Ishikawa (cell line): ENCODE measurements around the gene DIP2A.

Experiments
- CEBPB ChIP-seq: IDR thresholded peaks from 2 replicates; pipeline ENCODE4 v1.6.1; 2012
- EGR1 ChIP-seq: IDR thresholded peaks from 2 replicates; pipeline ENCODE4 v1.6.1; 2012
- RAD21 ChIP-seq: IDR thresholded peaks from 2 replicates; pipeline ENCODE4 v1.6.1; 2012; ENCODE audit warnings: low read depth
- TAF1 ChIP-seq: IDR thresholded peaks from 2 replicates; pipeline ENCODE4 v1.6.1; 2012; ENCODE audit warnings: low read depth, mild to moderate bottlenecking
- TCF12 ChIP-seq: IDR thresholded peaks from 2 replicates; pipeline ENCODE4 v1.6.1; 2012; ENCODE audit warnings: low read depth
- YY1 ChIP-seq: IDR thresholded peaks from 2 replicates; pipeline ENCODE4 v1.6.1; 2012; ENCODE audit warnings: low read depth
- ZBTB7A ChIP-seq: IDR thresholded peaks from 2 replicates; pipeline ENCODE4 v1.6.1; 2012; ENCODE audit warnings: low read depth
- TF ChIP-seq, protein P1 (sequence below): IDR thresholded peaks from 2 replicates; pipeline ENCODE4 v1.6.1; 2012; ENCODE audit warnings: low read depth, mild to moderate bottlenecking

DNA sequence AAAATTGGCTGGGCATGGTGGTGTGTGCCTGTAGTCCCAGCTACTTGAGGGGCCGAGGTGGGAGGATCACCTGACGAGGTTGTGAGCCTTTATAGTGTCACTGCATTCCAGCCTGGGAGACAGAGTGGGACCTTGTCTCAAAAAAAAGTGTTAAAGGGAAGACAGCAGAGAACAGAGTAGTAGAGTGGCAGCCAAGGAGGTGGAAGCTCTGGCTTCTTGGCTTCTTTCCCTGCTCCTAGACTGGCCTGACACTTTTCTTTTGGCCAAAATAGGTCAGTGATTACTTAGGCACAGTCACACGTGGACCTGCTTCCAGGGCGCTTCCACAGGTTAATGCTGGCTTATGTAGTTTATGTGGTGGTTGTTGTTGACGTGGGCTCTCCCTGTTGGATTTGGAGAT, 3.2 kb downstream of the DIP2A start:
- TF ChIP-seq, protein P1, sequence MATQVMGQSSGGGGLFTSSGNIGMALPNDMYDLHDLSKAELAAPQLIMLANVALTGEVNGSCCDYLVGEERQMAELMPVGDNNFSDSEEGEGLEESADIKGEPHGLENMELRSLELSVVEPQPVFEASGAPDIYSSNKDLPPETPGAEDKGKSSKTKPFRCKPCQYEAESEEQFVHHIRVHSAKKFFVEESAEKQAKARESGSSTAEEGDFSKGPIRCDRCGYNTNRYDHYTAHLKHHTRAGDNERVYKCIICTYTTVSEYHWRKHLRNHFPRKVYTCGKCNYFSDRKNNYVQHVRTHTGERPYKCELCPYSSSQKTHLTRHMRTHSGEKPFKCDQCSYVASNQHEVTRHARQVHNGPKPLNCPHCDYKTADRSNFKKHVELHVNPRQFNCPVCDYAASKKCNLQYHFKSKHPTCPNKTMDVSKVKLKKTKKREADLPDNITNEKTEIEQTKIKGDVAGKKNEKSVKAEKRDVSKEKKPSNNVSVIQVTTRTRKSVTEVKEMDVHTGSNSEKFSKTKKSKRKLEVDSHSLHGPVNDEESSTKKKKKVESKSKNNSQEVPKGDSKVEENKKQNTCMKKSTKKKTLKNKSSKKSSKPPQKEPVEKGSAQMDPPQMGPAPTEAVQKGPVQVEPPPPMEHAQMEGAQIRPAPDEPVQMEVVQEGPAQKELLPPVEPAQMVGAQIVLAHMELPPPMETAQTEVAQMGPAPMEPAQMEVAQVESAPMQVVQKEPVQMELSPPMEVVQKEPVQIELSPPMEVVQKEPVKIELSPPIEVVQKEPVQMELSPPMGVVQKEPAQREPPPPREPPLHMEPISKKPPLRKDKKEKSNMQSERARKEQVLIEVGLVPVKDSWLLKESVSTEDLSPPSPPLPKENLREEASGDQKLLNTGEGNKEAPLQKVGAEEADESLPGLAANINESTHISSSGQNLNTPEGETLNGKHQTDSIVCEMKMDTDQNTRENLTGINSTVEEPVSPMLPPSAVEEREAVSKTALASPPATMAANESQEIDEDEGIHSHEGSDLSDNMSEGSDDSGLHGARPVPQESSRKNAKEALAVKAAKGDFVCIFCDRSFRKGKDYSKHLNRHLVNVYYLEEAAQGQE, result no peak
- TF ChIP-seq RAD21 (no peak), CEBPB (no peak), EGR1 (no peak), TCF12 (no peak), ZBTB7A (no peak), TAF1 (no peak), YY1 (no peak)
